Measurements from ENCODE around the gene GALNT13. TPM values are rescaled to one million over a fixed set of nuclear protein-coding genes. Genes with fewer than 3 reads are reported as not detected.

The GALNT13 gene
- total and polyA plus RNA-seq, 2 of the 13 experiments (the other 11 are each of a cell fraction or from before 2014, with no cell fraction given) = 1.3 to 5.0 TPM

GRCh38 chr2:154428022-154428421 lies 556.3 kb downstream of the GALNT13 start:
- H3K9me3 ChIP-seq (ENCODE audit: low read length) = no peaks in the 10 kb centered on the region
- no peak overlapping the region for H3K27ac ChIP-seq (ENCODE audit: extremely low read length, insufficient read depth, low read length)
- in situ Hi-C loops (cut with HindIII; ENCODE audit: extremely low pct_ligation_motif_present, low pct_unique_long_range_greater_than_20kb) (loop anchor here (25.0 kb wide), 1 partner anchor 784 kb away; no protein-coding TSS in a partner anchor), intact Hi-C loops (cut with micrococcal nuclease; ENCODE audit: unreplicated experiment) (no loop called here)
- ChIA-PET POLR2A (no interaction called here), CTCF (ENCODE audit: low intra/inter-chr PET ratio, low total read pairs) (no interaction called here)
- no peaks in the 10 kb centered on the region for H4K20me1 ChIP-seq (ENCODE audit: insufficient read depth, low read length)
- peak; percentile 16 for DNase-seq (ENCODE audit: low spot score)
- H3K9ac ChIP-seq (ENCODE audit: insufficient read depth, low read depth, low read length) = no peak overlapping the region
- FAIRE-seq = no peak
- H2AFZ ChIP-seq (ENCODE audit: low read length) = no peak overlapping the region
- no TSS peak for BruUV-seq (replicated peaks)
- peak; percentile 74 for ATAC-seq
- no peaks in the 10 kb centered on the region for H3K27me3 ChIP-seq (ENCODE audit: control insufficient read depth in 1 of 2, insufficient read depth in 2 of 2, low read length in 2 of 2)
- H3K4me2 ChIP-seq (ENCODE audit: low read depth, low read length) = no peak overlapping the region
- H3K4me1 ChIP-seq (ENCODE audit: insufficient read depth, low read length) = no peaks in the 10 kb centered on the region
- no peaks in the 10 kb centered on the region for H3K36me3 ChIP-seq (replicated peaks in 1 of 2; ENCODE audit: control insufficient read depth in 1 of 2, insufficient read depth in 2 of 2, low read length in 2 of 2)
- no peaks in the 10 kb centered on the region for H3K79me2 ChIP-seq (ENCODE audit: insufficient read depth, low read length)
- H3K4me3 ChIP-seq (replicated peaks in 1 of 3; ENCODE audit: insufficient read depth in 1 of 3, low read depth in 2 of 3, low read length in 3 of 3) = no peak overlapping the region
- TF ChIP-seq MZF1 (CRISPR knock-in tag; IDR thresholded peaks at IDR 0.05; ENCODE audit: borderline replicate concordance) = no peak
- TF ChIP-seq HNF4A (CRISPR knock-in tag; IDR thresholded peaks at IDR 0.05) = 0 out of 2 replicates have a peak, but pooled peaks have one; percentile 6
- 8% methylated on average over 8 of the region's 8 CpGs for WGBS (ENCODE audit: low lambda C conversion rate)

- H3K9me3 ChIP-seq (ENCODE audit: low read length) = no peaks in the 10 kb centered on the region
- POLR2A ChIA-PET = no interaction called here
- no peak for DNase-seq (ENCODE audit: low spot score)
These were observed 561.3 kb downstream of the GALNT13 start for GRCh38 chr2:154433010-154433409.

More at GRCh38 chr2:154433010-154433409, 561.3 kb downstream of the GALNT13 start:
- FAIRE-seq (no peak), ATAC-seq (no peak)
- no TSS peak for BruUV-seq (replicated peaks)
- H3K4me1 ChIP-seq (ENCODE audit: insufficient read depth, low read length) = no peaks in the 10 kb centered on the region
- no peaks in the 10 kb centered on the region for H3K27me3 ChIP-seq (ENCODE audit: control insufficient read depth in 1 of 2, insufficient read depth in 2 of 2, low read length in 2 of 2)
- no peaks in the 10 kb centered on the region for H4K20me1 ChIP-seq (ENCODE audit: insufficient read depth, low read length)
- no peak overlapping the region for H3K9ac ChIP-seq (ENCODE audit: insufficient read depth, low read depth, low read length)
- in situ Hi-C loops (cut with HindIII; ENCODE audit: extremely low pct_ligation_motif_present, low pct_unique_long_range_greater_than_20kb) = loop anchor here (25.0 kb wide), 1 partner anchor 779 kb away; no protein-coding TSS in a partner anchor
- H2AFZ ChIP-seq (ENCODE audit: low read length) = no peak overlapping the region
- intact Hi-C loops (cut with micrococcal nuclease; ENCODE audit: unreplicated experiment) = no loop called here
- CTCF ChIA-PET (ENCODE audit: low intra/inter-chr PET ratio, low total read pairs) = no interaction called here
- H3K4me3 ChIP-seq (replicated peaks in 1 of 3; ENCODE audit: insufficient read depth in 1 of 3, low read depth in 2 of 3, low read length in 3 of 3) = no peak overlapping the region
- H3K4me2 ChIP-seq (ENCODE audit: low read depth, low read length) = no peak overlapping the region
- no peaks in the 10 kb centered on the region for H3K36me3 ChIP-seq (replicated peaks in 1 of 2; ENCODE audit: control insufficient read depth in 1 of 2, insufficient read depth in 2 of 2, low read length in 2 of 2)
- no peaks in the 10 kb centered on the region for H3K79me2 ChIP-seq (ENCODE audit: insufficient read depth, low read length)
- no peak for TF ChIP-seq MED1 (CRISPR knock-in tag; IDR thresholded peaks at IDR 0.05)
- no peak for TF ChIP-seq HMGXB4 (CRISPR knock-in tag; IDR thresholded peaks at IDR 0.05; ENCODE audit: borderline replicate concordance in 1 of 2, low read depth in 1 of 2)
- TF ChIP-seq TFAP4 (IDR thresholded peaks at IDR 0.05; ENCODE audit: borderline replicate concordance, low read depth) = no peak
- TF ChIP-seq ZNF343 (CRISPR knock-in tag; IDR thresholded peaks at IDR 0.05) = no peak
- no peak for TF ChIP-seq SP4 (CRISPR knock-in tag; IDR thresholded peaks at IDR 0.05)
- no peak for TF ChIP-seq HNRNPUL1 (IDR thresholded peaks at IDR 0.05; ENCODE audit: low read depth, low read length)
- TF ChIP-seq SRF (IDR thresholded peaks at IDR 0.05; ENCODE audit: low read depth, low read length) = no peak
- TF ChIP-seq THRA (CRISPR knock-in tag; IDR thresholded peaks at IDR 0.05; ENCODE audit: borderline replicate concordance) = no peak
- no peak for TF ChIP-seq ZNF549 (CRISPR knock-in tag; IDR thresholded peaks at IDR 0.05)
- H3K27ac ChIP-seq (ENCODE audit: extremely low read length, insufficient read depth, low read length) = no peak overlapping the region
